ENCODE results near the gene MED20. TPM values are rescaled to one million over a fixed set of nuclear protein-coding genes. Genes with fewer than 3 reads are reported as not detected.

Gene MED20
- total RNA-seq, 1 experiment from 2014 or later: 26.4 TPM

GRCh38 chr6:41937472-41937860 lies 16.5 kb upstream of the MED20 start:
- no peak overlapping the region for H3K27ac ChIP-seq (ENCODE audit: low read depth, low read length)
- no peak overlapping the region for H2AFZ ChIP-seq (ENCODE audit: low read depth, low read length, poor library complexity, severe bottlenecking)
- H4K20me1 ChIP-seq (ENCODE audit: insufficient read depth): no peaks in the 10 kb centered on the region
- no TSS peak for BruUV-seq (replicated peaks)
- no peaks in the 10 kb centered on the region for H3K27me3 ChIP-seq (ENCODE audit: insufficient read depth, low read length)
- no peaks in the 10 kb centered on the region for H3K9me3 ChIP-seq (ENCODE audit: control insufficient read depth in 1 of 2, insufficient read depth in 1 of 2, low read depth in 1 of 2, low read length in 2 of 2)
- ChIA-PET RAD21 (ENCODE audit: low non-redundant PET in 1 of 2, low total read pairs in 2 of 2, uncharacterized antibody in 2 of 2, unreplicated experiment in 2 of 2) (no interaction called here), CTCF (interaction anchor here (1.5 to 5.7 kb wide), 4 partner anchors 16 to 136 kb away, joined by 3 to 25 read pairs (median 6); partner anchors contain the start of genes BYSL and MED20), POLR2A (no interaction called here)
- peaks cover 9 to 16% of the 10 kb centered on the region in 2 experiments; a peak in 3 of 4 replicates for H3K36me3 ChIP-seq (ENCODE audit: control insufficient read depth in 1 of 2, insufficient read depth in 2 of 2, low read length in 2 of 2)
- intact Hi-C loops (cut with micrococcal nuclease): loop anchor here (2.0 to 5.0 kb wide), 2 partner anchors 91 to 150 kb away; partner anchors contain the start of gene TOMM6
- H3K9ac ChIP-seq (ENCODE audit: low read length): no peak overlapping the region
- peaks cover 10 to 33% of the 10 kb centered on the region in 2 experiments; a peak in 3 of 4 replicates for H3K4me1 ChIP-seq (ENCODE audit: control insufficient read depth in 1 of 2, insufficient read depth in 2 of 2, low read length in 2 of 2)
- DNase-seq (ENCODE audit: low read depth, low spot score) (no peak), ATAC-seq (no peak)
- H3K4me2 ChIP-seq (ENCODE audit: low read length): no peak overlapping the region
- TF ChIP-seq, protein P1, sequence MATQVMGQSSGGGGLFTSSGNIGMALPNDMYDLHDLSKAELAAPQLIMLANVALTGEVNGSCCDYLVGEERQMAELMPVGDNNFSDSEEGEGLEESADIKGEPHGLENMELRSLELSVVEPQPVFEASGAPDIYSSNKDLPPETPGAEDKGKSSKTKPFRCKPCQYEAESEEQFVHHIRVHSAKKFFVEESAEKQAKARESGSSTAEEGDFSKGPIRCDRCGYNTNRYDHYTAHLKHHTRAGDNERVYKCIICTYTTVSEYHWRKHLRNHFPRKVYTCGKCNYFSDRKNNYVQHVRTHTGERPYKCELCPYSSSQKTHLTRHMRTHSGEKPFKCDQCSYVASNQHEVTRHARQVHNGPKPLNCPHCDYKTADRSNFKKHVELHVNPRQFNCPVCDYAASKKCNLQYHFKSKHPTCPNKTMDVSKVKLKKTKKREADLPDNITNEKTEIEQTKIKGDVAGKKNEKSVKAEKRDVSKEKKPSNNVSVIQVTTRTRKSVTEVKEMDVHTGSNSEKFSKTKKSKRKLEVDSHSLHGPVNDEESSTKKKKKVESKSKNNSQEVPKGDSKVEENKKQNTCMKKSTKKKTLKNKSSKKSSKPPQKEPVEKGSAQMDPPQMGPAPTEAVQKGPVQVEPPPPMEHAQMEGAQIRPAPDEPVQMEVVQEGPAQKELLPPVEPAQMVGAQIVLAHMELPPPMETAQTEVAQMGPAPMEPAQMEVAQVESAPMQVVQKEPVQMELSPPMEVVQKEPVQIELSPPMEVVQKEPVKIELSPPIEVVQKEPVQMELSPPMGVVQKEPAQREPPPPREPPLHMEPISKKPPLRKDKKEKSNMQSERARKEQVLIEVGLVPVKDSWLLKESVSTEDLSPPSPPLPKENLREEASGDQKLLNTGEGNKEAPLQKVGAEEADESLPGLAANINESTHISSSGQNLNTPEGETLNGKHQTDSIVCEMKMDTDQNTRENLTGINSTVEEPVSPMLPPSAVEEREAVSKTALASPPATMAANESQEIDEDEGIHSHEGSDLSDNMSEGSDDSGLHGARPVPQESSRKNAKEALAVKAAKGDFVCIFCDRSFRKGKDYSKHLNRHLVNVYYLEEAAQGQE (IDR thresholded peaks at IDR 0.05; ENCODE audit: low read depth): no peak
- H3K9me2 ChIP-seq (ENCODE audit: insufficient read depth): no peaks in the 10 kb centered on the region
- no peak overlapping the region for H3K4me3 ChIP-seq (replicated peaks in 1 of 2; ENCODE audit: low read depth in 1 of 2, low read length in 2 of 2)
- H3K79me2 ChIP-seq (ENCODE audit: insufficient read depth, low read length): no peaks in the 10 kb centered on the region; the same call in 1 of the 2 replicates

- POLR2A ChIA-PET: interaction anchor here (0.7 kb wide), 1 partner anchor 15 kb away, joined by 3 read pairs; the partner anchor contains the start of genes BYSL and MED20
- H3K4me2 ChIP-seq (ENCODE audit: low read length): no peak overlapping the region
- no peaks in the 10 kb centered on the region for H4K20me1 ChIP-seq (ENCODE audit: insufficient read depth)
- peaks cover 6 to 26% of the 10 kb centered on the region in 2 experiments; a peak in 3 of 4 replicates for H3K4me1 ChIP-seq (ENCODE audit: control insufficient read depth in 1 of 2, insufficient read depth in 2 of 2, low read length in 2 of 2)
- H3K27ac ChIP-seq (ENCODE audit: low read depth, low read length): peak overlapping the region; percentile 24; the same call in 1 of the 2 replicates
- peaks cover 5% of the 10 kb centered on the region; the same call in 1 of the 2 replicates for H3K79me2 ChIP-seq (ENCODE audit: insufficient read depth, low read length)
- CTCF ChIA-PET: interaction anchor here (0.9 to 5.7 kb wide), 6 partner anchors 8 to 135 kb away, joined by 3 to 25 read pairs (median 4); partner anchors contain the start of genes BYSL and MED20
- RAD21 ChIA-PET (ENCODE audit: low non-redundant PET in 1 of 2, low total read pairs in 2 of 2, uncharacterized antibody in 2 of 2, unreplicated experiment in 2 of 2): no interaction called here
- H3K36me3 ChIP-seq (ENCODE audit: control insufficient read depth in 1 of 2, insufficient read depth in 2 of 2, low read length in 2 of 2): peaks cover 21 to 28% of the 10 kb centered on the region in 2 experiments; a peak in 3 of 4 replicates
- peak; percentile 53 for DNase-seq (ENCODE audit: low read depth, low spot score)
- intact Hi-C loops (cut with micrococcal nuclease): loop anchor here (1.0 to 5.0 kb wide), 3 partner anchors 89 to 149 kb away; partner anchors contain the start of gene TOMM6
- H3K27me3 ChIP-seq (ENCODE audit: insufficient read depth, low read length): no peaks in the 10 kb centered on the region
- no TSS peak for BruUV-seq (replicated peaks)
- peak; percentile 74 for ATAC-seq
- H3K9me2 ChIP-seq (ENCODE audit: insufficient read depth): no peaks in the 10 kb centered on the region
- no peak overlapping the region for H3K9ac ChIP-seq (ENCODE audit: low read length)
- H2AFZ ChIP-seq (ENCODE audit: low read depth, low read length, poor library complexity, severe bottlenecking): no peak overlapping the region
- H3K4me3 ChIP-seq (replicated peaks in 1 of 2; ENCODE audit: low read depth in 1 of 2, low read length in 2 of 2): no peak overlapping the region
- H3K9me3 ChIP-seq (ENCODE audit: control insufficient read depth in 1 of 2, insufficient read depth in 1 of 2, low read depth in 1 of 2, low read length in 2 of 2): no peaks in the 10 kb centered on the region
- TF ChIP-seq, protein P1 (IDR thresholded peaks at IDR 0.05; ENCODE audit: low read depth): no peak
- TF ChIP-seq SRF (IDR thresholded peaks at IDR 0.05; ENCODE audit: low read depth) (no peak), ELF1 (IDR thresholded peaks at IDR 0.05; ENCODE audit: borderline replicate concordance, low read depth) (no peak), POLR2AphosphoS5 (IDR thresholded peaks at IDR 0.05; ENCODE audit: low read depth, low read length) (no peak), JUND (IDR thresholded peaks at IDR 0.05) (no peak), RAD21 (IDR thresholded peaks at IDR 0.05; ENCODE audit: low read depth) (peak; percentile 72)
- TF ChIP-seq, protein P2, sequence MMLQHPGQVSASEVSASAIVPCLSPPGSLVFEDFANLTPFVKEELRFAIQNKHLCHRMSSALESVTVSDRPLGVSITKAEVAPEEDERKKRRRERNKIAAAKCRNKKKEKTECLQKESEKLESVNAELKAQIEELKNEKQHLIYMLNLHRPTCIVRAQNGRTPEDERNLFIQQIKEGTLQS (IDR thresholded peaks at IDR 0.05): no peak
- TF ChIP-seq, protein P3, sequence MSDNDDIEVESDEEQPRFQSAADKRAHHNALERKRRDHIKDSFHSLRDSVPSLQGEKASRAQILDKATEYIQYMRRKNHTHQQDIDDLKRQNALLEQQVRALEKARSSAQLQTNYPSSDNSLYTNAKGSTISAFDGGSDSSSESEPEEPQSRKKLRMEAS (IDR thresholded peaks at IDR 0.05): no peak
Observed at GRCh38 chr6:41936073-41936837, 15.3 kb upstream of the MED20 start.
